HepG2 (cell line): Measurements from ENCODE around the gene GRIP2. TPM values are rescaled to one million over a fixed set of nuclear protein-coding genes. Genes with fewer than 3 reads are reported as not detected.

Experiments
- ATAC-seq: fragments of 200-7000 bp; cut with Tn5 transposase; 3 replicates; pipeline ENCODE4 v1.9.1; 2020; ENCODE audit warnings: mild to moderate bottlenecking, moderate library complexity
- BruUV-seq: library from RNA; stranded (reverse); fragments of 400-500 nt; replicated peaks from 2 replicates; lab custom pipeline; 2021; lab: Mats Ljungman, UMichigan
- CTCF ChIA-PET: fragments of 300-600 bp; formaldehyde crosslinking; extraction: SDS; loops from one replicate; lab custom pipeline; 2021; ENCODE audit warnings: low total read pairs, inconsistent platforms, low intra/inter-chr PET ratio; lab: Yijun Ruan, JAX
- POLR2A ChIA-PET: fragments of 350-600 bp; sonication (Branson Sonifier 250); formaldehyde crosslinking; loops from one replicate; lab custom pipeline; 2020; ENCODE audit warnings: antibody characterized with exemption, inconsistent platforms; lab: Yijun Ruan, JAX
- DNase-seq: peaks from one replicate; pipeline ENCODE4 v3.0.0-alpha.2; 2015; ENCODE audit warnings: low spot score
- FAIRE-seq: peaks from 3 replicates; lab custom pipeline; 2011; peaks lifted over from hg19 to GRCh38; lab: Jason Lieb, UNC
- H2AFZ ChIP-seq: one replicate; pipeline ENCODE4 v1.6.1; 2011; ENCODE audit warnings: low read length, inconsistent platforms
- H3K27ac ChIP-seq: fragments of 300-600 bp; 3 replicates; pipeline ENCODE4 v1.8.0; 2011; ENCODE audit warnings: mixed run types, mild to moderate bottlenecking, mixed read lengths, low read length, inconsistent platforms; ENCODE audit not compliant: insufficient read depth; ENCODE audit errors: extremely low read length
- H3K27me3 ChIP-seq, 2 experiments: fragments of 200-600 bp in 1 of 2; 2 replicates in 1 of 2; 3 replicates in 1 of 2; pipeline versions ENCODE4 v1.6.0 to v1.8.0; 2011; ENCODE audit warnings: low read length in 2 of 2, mild to moderate bottlenecking in 2 of 2, moderate library complexity in 2 of 2, inconsistent platforms in 1 of 2; ENCODE audit not compliant: insufficient read depth in 2 of 2, control insufficient read depth in 1 of 2
- H3K36me3 ChIP-seq, 2 experiments: fragments of 200-600 bp in 1 of 2; replicated peaks in 1 of 2; 2 replicates in 1 of 2; 3 replicates in 1 of 2; pipeline versions ENCODE4 v1.5.1 to v1.8.0; 2011; ENCODE audit warnings: low read length in 2 of 2, inconsistent platforms in 1 of 2; ENCODE audit not compliant: insufficient read depth in 2 of 2, control insufficient read depth in 1 of 2
- H3K4me1 ChIP-seq: 2 replicates; pipeline ENCODE4 v1.5.1; 2012; ENCODE audit warnings: low read length, inconsistent platforms; ENCODE audit not compliant: insufficient read depth
- H3K4me2 ChIP-seq: 2 replicates; pipeline ENCODE4 v1.6.0; 2011; ENCODE audit warnings: low read depth, low read length, inconsistent platforms
- H3K4me3 ChIP-seq, 3 experiments: fragments of 200-600 bp in 1 of 3; sonication (generic), shearing (Covaris generic) in 1 of 3; replicated peaks in 1 of 3; 2 replicates each; pipeline ENCODE4 v1.5.1; 2011 to 2016; ENCODE audit warnings: low read length in 3 of 3, inconsistent platforms in 2 of 3, low read depth in 2 of 3, mild to moderate bottlenecking in 2 of 3, control low read depth in 1 of 3, mixed read lengths in 1 of 3; ENCODE audit not compliant: insufficient read depth in 1 of 3
- H3K79me2 ChIP-seq: one replicate; pipeline ENCODE4 v1.6.1; 2011; ENCODE audit warnings: low read length, inconsistent platforms; ENCODE audit not compliant: insufficient read depth
- H3K9ac ChIP-seq: 2 replicates; pipeline ENCODE4 v1.6.0; 2011; ENCODE audit warnings: mild to moderate bottlenecking, low read depth, low read length, inconsistent platforms; ENCODE audit not compliant: insufficient read depth
- H3K9me3 ChIP-seq: 2 replicates; pipeline ENCODE4 v1.5.1; 2012; ENCODE audit warnings: mild to moderate bottlenecking, low read length
- H4K20me1 ChIP-seq: 2 replicates; pipeline ENCODE4 v1.6.0; 2011; ENCODE audit warnings: inconsistent platforms, mild to moderate bottlenecking, low read length, moderate library complexity; ENCODE audit not compliant: insufficient read depth
- CEBPB ChIP-seq: IDR thresholded peaks from 2 replicates; pipeline ENCODE4 v1.6.1; 2011; ENCODE audit warnings: low read depth, low read length, improper control_type of control experiment, borderline replicate concordance
- DR1 ChIP-seq: sonication (generic); formaldehyde crosslinking; IDR thresholded peaks from 2 replicates; pipeline ENCODE4 v1.8.0; 2021; ENCODE audit warnings: mild to moderate bottlenecking, missing genetic modification reagents, inconsistent platforms
- GABPB1 ChIP-seq: IDR thresholded peaks from 2 replicates; pipeline ENCODE4 v1.6.1; 2016; ENCODE audit warnings: mild to moderate bottlenecking, missing genetic modification reagents, moderate library complexity, missing compliant biosample characterization
- KDM2A ChIP-seq: sonication (generic); formaldehyde crosslinking; IDR thresholded peaks from 2 replicates; pipeline ENCODE4 v1.4.0; 2020; ENCODE audit warnings: low read depth, missing genetic modification reagents, borderline replicate concordance
- KLF12 ChIP-seq: sonication (generic); formaldehyde crosslinking; IDR thresholded peaks from 2 replicates; pipeline ENCODE4 v1.4.0; 2020; ENCODE audit warnings: missing genetic modification reagents, borderline replicate concordance
- KLF16 ChIP-seq, 2 experiments: sonication (generic) in 1 of 2; formaldehyde crosslinking in 1 of 2; IDR thresholded peaks; 2 replicates each; pipeline versions ENCODE4 v1.6.1 to v1.8.0; 2016 to 2023; ENCODE audit warnings: missing genetic modification reagents in 2 of 2, missing compliant biosample characterization in 1 of 2
- NBN ChIP-seq: fragments of 450-650 bp; conservative IDR thresholded peaks from 2 replicates; pipeline ENCODE4 v1.6.1; 2017
- RBAK ChIP-seq: sonication (generic); formaldehyde crosslinking; IDR thresholded peaks from 2 replicates; pipeline ENCODE4 v1.5.1; 2020; ENCODE audit warnings: mild to moderate bottlenecking, missing genetic modification reagents
- TP53 ChIP-seq: sonication (generic); formaldehyde crosslinking; conservative IDR thresholded peaks from 2 replicates; pipeline ENCODE4 v1.4.0; 2020; ENCODE audit warnings: missing genetic modification reagents
- ZBTB38 ChIP-seq: sonication (generic); formaldehyde crosslinking; IDR thresholded peaks from 2 replicates; pipeline ENCODE4 v1.5.1; 2020; ENCODE audit warnings: mild to moderate bottlenecking, missing genetic modification reagents
- ZNF3 ChIP-seq: IDR thresholded peaks from 2 replicates; pipeline ENCODE4 v1.7.0; 2017; ENCODE audit warnings: inconsistent platforms
- ZNF496 ChIP-seq: sonication (generic); formaldehyde crosslinking; IDR thresholded peaks from 2 replicates; pipeline ENCODE4 v1.8.1; 2023; ENCODE audit warnings: mild to moderate bottlenecking, moderate library complexity, missing genetic modification reagents; ENCODE audit not compliant: insufficient replicate concordance
- WGBS: methylation state at CpG from one replicate; pipeline ENCODE4 v1.1.6; 2017; ENCODE audit warnings: low lambda C conversion rate; 5-methylcytosine and 5-hydroxymethylcytosine counted together
- in situ Hi-C: cut with HindIII; loops from 2 replicates; pipeline ENCODE4 v1.10.0; 2017; ENCODE audit warnings: low pct_unique_long_range_greater_than_20kb; ENCODE audit not compliant: extremely low pct_ligation_motif_present
- intact Hi-C: fragments of 100-400 bp; cut with micrococcal nuclease; formaldehyde crosslinking; loops from one replicate; pipeline ENCODE4 v1.10.0; 2022; ENCODE audit not compliant: unreplicated experiment
- polyA plus RNA-seq, 8 experiments: library from polyadenylated mRNA; depleted of rRNA in 3 of 8; stranded (reverse) in 7 of 8; unstranded in 1 of 8; fragments of >200 nt; fragmentation: Illumina TruSeq in 4 of 8; extraction: Trizol in 4 of 8; gene quantifications; 2 replicates each; pipeline versions ENCODE4 v1.2.1 to v1.2.3, GENCODE V29; 2011 to 2016; ENCODE audit warnings: low read depth in 4 of 8, missing spikeins in 1 of 8, mixed read lengths in 1 of 8; ENCODE audit not compliant: insufficient read depth in 1 of 8
- total RNA-seq, 5 experiments: library from RNA; depleted of rRNA; stranded (reverse); fragments of >200 nt; fragmentation: Illumina TruSeq; extraction: Trizol; gene quantifications; 2 replicates each; pipeline ENCODE4 v1.2.3, GENCODE V29; 2016; ENCODE audit warnings: low read depth in 1 of 5
- TF ChIP-seq, protein P1 (sequence below): sonication (generic); formaldehyde crosslinking; IDR thresholded peaks from 2 replicates; pipeline ENCODE4 v1.5.0; 2020; ENCODE audit warnings: missing genetic modification reagents
- TF ChIP-seq, protein P2 (sequence below): sonication (generic); formaldehyde crosslinking; IDR thresholded peaks from 2 replicates; pipeline ENCODE4 v1.5.0; 2020; ENCODE audit warnings: mild to moderate bottlenecking, missing genetic modification reagents, borderline replicate concordance
- TF ChIP-seq, protein P3 (sequence below): IDR thresholded peaks from 2 replicates; pipeline ENCODE4 v1.6.1; 2016; ENCODE audit warnings: missing genetic modification reagents, missing compliant biosample characterization
- TF ChIP-seq, protein P4 (sequence below): sonication (generic); formaldehyde crosslinking; IDR thresholded peaks from 2 replicates; pipeline ENCODE4 v1.8.0; 2022; ENCODE audit warnings: missing genetic modification reagents, mild to moderate bottlenecking, borderline replicate concordance

GRIP2 gene
- total and polyA plus RNA-seq, 2 of the 13 experiments (the other 11 are each of a cell fraction or from before 2014, with no cell fraction given) = 0.11 to 0.24 TPM

DNA sequence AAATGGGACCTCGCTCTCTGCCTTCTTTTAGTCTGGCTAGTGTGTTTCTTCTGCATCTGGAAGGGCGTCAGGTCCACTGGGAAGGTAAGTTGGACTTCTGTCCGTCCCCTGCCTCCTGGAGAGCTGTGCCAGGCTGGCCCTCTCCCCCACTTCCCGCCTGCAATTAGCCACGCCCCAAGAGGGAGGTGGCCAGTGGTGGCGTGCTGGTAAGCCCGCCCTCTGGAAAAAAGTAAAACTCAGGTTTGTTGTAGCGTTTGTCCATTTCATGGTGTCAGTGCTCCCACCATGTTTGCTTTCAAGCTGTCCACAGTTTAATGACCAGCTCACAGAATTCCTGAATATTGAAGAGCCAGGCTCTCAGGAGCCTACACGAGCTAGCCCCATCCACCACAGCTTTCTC is 82.1 kb downstream of the GRIP2 start:
- ATAC-seq (no peak), FAIRE-seq (no peak), DNase-seq (no peak)
- Histone ChIP-seq H3K4me3 (no peak overlapping the region), H2AFZ (no peak overlapping the region), H3K27me3 (no peaks in the 10 kb centered on the region), H3K4me1 (no peaks in the 10 kb centered on the region), H4K20me1 (no peaks in the 10 kb centered on the region), H3K9me3 (no peaks in the 10 kb centered on the region), H3K79me2 (no peaks in the 10 kb centered on the region), H3K36me3 (peaks cover 8 to 24% of the 10 kb centered on the region in 2 experiments; a peak in 4 of 5 replicates), H3K9ac (no peak overlapping the region), H3K4me2 (no peak overlapping the region), H3K27ac (no peak overlapping the region)
- CTCF ChIA-PET = no interaction called here
- intact Hi-C loops (no loop called here), in situ Hi-C loops (no loop called here)
- BruUV-seq = no TSS peak
- WGBS = 90% methylated on average over 6 of the region's 9 CpGs
- POLR2A ChIA-PET = no interaction called here
- TF ChIP-seq CEBPB (no peak), RBAK (no peak), DR1 (CRISPR knock-in tag) (no peak), KLF12 (no peak), TP53 (CRISPR knock-in tag) (no peak), KDM2A (CRISPR knock-in tag) (no peak), ZNF3 (CRISPR knock-in tag) (no peak), ZNF496 (no peak), ZBTB38 (CRISPR knock-in tag) (no peak), GABPB1 (CRISPR knock-in tag) (no peak), NBN (no peak), KLF16 (CRISPR knock-in tag; IDR thresholded peaks at IDR 0.05) (no peak)
- TF ChIP-seq, protein P1, sequence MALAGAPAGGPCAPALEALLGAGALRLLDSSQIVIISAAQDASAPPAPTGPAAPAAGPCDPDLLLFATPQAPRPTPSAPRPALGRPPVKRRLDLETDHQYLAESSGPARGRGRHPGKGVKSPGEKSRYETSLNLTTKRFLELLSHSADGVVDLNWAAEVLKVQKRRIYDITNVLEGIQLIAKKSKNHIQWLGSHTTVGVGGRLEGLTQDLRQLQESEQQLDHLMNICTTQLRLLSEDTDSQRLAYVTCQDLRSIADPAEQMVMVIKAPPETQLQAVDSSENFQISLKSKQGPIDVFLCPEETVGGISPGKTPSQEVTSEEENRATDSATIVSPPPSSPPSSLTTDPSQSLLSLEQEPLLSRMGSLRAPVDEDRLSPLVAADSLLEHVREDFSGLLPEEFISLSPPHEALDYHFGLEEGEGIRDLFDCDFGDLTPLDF (CRISPR knock-in tag) = no peak
- TF ChIP-seq, protein P2, sequence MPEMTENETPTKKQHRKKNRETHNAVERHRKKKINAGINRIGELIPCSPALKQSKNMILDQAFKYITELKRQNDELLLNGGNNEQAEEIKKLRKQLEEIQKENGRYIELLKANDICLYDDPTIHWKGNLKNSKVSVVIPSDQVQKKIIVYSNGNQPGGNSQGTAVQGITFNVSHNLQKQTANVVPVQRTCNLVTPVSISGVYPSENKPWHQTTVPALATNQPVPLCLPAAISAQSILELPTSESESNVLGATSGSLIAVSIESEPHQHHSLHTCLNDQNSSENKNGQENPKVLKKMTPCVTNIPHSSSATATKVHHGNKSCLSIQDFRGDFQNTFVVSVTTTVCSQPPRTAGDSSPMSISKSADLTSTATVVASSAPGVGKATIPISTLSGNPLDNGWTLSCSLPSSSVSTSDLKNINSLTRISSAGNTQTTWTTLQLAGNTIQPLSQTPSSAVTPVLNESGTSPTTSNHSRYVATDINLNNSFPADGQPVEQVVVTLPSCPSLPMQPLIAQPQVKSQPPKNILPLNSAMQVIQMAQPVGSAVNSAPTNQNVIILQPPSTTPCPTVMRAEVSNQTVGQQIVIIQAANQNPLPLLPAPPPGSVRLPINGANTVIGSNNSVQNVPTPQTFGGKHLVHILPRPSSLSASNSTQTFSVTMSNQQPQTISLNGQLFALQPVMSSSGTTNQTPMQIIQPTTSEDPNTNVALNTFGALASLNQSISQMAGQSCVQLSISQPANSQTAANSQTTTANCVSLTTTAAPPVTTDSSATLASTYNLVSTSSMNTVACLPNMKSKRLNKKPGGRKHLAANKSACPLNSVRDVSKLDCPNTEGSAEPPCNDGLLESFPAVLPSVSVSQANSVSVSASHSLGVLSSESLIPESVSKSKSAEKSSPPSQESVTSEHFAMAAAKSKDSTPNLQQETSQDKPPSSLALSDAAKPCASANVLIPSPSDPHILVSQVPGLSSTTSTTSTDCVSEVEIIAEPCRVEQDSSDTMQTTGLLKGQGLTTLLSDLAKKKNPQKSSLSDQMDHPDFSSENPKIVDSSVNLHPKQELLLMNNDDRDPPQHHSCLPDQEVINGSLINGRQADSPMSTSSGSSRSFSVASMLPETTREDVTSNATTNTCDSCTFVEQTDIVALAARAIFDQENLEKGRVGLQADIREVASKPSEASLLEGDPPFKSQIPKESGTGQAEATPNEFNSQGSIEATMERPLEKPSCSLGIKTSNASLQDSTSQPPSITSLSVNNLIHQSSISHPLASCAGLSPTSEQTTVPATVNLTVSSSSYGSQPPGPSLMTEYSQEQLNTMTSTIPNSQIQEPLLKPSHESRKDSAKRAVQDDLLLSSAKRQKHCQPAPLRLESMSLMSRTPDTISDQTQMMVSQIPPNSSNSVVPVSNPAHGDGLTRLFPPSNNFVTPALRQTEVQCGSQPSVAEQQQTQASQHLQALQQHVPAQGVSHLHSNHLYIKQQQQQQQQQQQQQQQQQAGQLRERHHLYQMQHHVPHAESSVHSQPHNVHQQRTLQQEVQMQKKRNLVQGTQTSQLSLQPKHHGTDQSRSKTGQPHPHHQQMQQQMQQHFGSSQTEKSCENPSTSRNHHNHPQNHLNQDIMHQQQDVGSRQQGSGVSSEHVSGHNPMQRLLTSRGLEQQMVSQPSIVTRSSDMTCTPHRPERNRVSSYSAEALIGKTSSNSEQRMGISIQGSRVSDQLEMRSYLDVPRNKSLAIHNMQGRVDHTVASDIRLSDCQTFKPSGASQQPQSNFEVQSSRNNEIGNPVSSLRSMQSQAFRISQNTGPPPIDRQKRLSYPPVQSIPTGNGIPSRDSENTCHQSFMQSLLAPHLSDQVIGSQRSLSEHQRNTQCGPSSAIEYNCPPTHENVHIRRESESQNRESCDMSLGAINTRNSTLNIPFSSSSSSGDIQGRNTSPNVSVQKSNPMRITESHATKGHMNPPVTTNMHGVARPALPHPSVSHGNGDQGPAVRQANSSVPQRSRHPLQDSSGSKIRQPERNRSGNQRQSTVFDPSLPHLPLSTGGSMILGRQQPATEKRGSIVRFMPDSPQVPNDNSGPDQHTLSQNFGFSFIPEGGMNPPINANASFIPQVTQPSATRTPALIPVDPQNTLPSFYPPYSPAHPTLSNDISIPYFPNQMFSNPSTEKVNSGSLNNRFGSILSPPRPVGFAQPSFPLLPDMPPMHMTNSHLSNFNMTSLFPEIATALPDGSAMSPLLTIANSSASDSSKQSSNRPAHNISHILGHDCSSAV = no peak
- TF ChIP-seq, protein P3, sequence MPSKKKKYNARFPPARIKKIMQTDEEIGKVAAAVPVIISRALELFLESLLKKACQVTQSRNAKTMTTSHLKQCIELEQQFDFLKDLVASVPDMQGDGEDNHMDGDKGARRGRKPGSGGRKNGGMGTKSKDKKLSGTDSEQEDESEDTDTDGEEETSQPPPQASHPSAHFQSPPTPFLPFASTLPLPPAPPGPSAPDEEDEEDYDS = no peak
- TF ChIP-seq, protein P4, sequence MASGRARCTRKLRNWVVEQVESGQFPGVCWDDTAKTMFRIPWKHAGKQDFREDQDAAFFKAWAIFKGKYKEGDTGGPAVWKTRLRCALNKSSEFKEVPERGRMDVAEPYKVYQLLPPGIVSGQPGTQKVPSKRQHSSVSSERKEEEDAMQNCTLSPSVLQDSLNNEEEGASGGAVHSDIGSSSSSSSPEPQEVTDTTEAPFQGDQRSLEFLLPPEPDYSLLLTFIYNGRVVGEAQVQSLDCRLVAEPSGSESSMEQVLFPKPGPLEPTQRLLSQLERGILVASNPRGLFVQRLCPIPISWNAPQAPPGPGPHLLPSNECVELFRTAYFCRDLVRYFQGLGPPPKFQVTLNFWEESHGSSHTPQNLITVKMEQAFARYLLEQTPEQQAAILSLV = no peak
